ENCODE results near the gene GNAL. TPM values are rescaled to one million over a fixed set of nuclear protein-coding genes. Genes with fewer than 3 reads are reported as not detected.
A peak's percentile ranks its signal among the peaks of the same experiment; 100 is the strongest.
"Not testable (repeated sequence)": the region's sequence is repeated elsewhere in the genome, so short reads cannot be mapped to it uniquely, and the experiment has no call there.

The GNAL gene
- total RNA-seq, result under 1 TPM in 1 of 2 experiments, not detected in 1; 0.60 TPM

- peak; percentile 80 for ATAC-seq (ENCODE audit: low read depth)
- H3K4me3 Mint-ChIP-seq, result peak within 1 kb of the TSS; percentile 48
- no peak within 1 kb of the TSS for H3K27ac Mint-ChIP-seq
- peaks cover 42% of the 10 kb centered on the region for H3K27me3 Mint-ChIP-seq
- no peaks in the 10 kb centered on the region for H3K9me3 Mint-ChIP-seq
- POLR2A ChIA-PET, result no interaction called here
- H3K36me3 Mint-ChIP-seq, result no peaks in the 10 kb centered on the region
- H3K4me1 Mint-ChIP-seq, result peaks cover 5% of the 10 kb centered on the region
- peak; percentile 67 for DNase-seq
These were observed at the start of gene GNAL for GRCh38 chr18:11688972-11689668. TSS of gene GNAL (plus strand) at chr18:11689264. CDS start at chr18:11689564, 300 bp downstream.

GRCh38 chr18:11647310-11647709, 41.8 kb upstream of the GNAL start:
- H3K36me3 Mint-ChIP-seq; H3K9me3 Mint-ChIP-seq; H3K27ac Mint-ChIP-seq; H3K4me3 Mint-ChIP-seq; H3K27me3 Mint-ChIP-seq; ATAC-seq (ENCODE audit: low read depth); POLR2A ChIA-PET; H3K4me1 Mint-ChIP-seq; DNase-seq: not testable (repeated sequence)

DNA sequence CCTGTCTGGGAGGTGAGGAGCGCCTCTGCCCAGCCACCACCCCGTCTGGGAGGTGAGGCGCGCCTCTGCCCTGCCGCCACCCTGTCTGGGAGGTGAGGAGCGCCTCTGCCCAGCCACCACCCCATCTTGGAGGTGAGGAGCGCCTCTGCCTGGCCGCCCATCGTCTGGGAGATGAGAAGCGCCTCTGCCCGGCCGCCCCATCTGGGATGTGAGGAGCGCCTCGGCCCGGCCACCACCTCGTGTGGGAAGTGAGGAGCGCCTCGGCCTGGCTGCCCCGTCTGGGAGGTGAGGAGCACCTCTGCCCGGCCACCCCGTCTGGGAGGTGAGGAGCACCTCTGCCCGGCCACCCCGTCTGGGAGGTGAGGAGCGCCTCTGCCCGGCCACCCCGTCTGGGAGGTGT, 41.3 kb upstream of the GNAL start:
- H3K9me3 Mint-ChIP-seq; H3K36me3 Mint-ChIP-seq; DNase-seq; H3K27me3 Mint-ChIP-seq; POLR2A ChIA-PET; H3K27ac Mint-ChIP-seq; H3K4me1 Mint-ChIP-seq; ATAC-seq (ENCODE audit: low read depth); H3K4me3 Mint-ChIP-seq: not testable (repeated sequence)

DNA sequence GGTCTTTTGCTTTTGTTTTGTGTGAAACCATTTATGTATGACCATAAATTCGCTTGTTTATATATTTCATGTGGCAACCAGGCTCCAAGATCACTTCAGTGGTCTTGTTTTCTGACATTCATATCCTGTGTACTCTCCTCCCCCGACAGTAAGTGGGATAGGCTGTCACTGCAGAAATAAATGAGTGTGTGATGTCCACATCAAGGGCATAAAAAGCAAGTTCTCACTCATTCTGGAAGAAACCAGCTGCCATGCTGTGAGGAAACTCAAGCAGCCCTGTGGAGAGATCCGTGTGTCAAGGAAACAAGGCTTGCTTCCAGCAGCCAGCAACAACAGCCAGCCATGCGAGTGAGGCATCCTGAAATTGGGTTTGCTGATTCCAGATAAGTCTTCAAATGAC, 39.2 kb upstream of the GNAL start:
- DNase-seq, result no peak
- no peaks in the 10 kb centered on the region for H3K4me1 Mint-ChIP-seq
- H3K27me3 Mint-ChIP-seq, result peaks cover 9% of the 10 kb centered on the region
- no peaks in the 10 kb centered on the region for H3K36me3 Mint-ChIP-seq
- no peak overlapping the region for H3K4me3 Mint-ChIP-seq
- ATAC-seq (ENCODE audit: low read depth), result no peak
- H3K27ac Mint-ChIP-seq, result no peak overlapping the region
- peaks cover 3% of the 10 kb centered on the region for H3K9me3 Mint-ChIP-seq
- POLR2A ChIA-PET, result no interaction called here

- Mint-ChIP-seq H3K27ac (no peak overlapping the region), H3K4me1 (peaks cover 4% of the 10 kb centered on the region), H3K36me3 (no peaks in the 10 kb centered on the region), H3K9me3 (peaks cover 3% of the 10 kb centered on the region), H3K27me3 (peaks cover 9% of the 10 kb centered on the region), H3K4me3 (no peak overlapping the region)
- POLR2A ChIA-PET, result no interaction called here
- DNase-seq (no peak), ATAC-seq (ENCODE audit: low read depth) (no peak)
These were observed 37.2 kb upstream of the GNAL start for GRCh38 chr18:11651899-11652298.

GRCh38 chr18:11653521-11653920, 35.5 kb upstream of the GNAL start:
- peaks cover 9% of the 10 kb centered on the region for H3K27me3 Mint-ChIP-seq
- H3K9me3 Mint-ChIP-seq, result peaks cover under 1% of the 10 kb centered on the region

GRCh38 chr18:11654736-11655605, 34.1 kb upstream of the GNAL start:
- H3K36me3 Mint-ChIP-seq, result no peaks in the 10 kb centered on the region
- POLR2A ChIA-PET, result no interaction called here
- ATAC-seq (ENCODE audit: low read depth), result peak; percentile 58
- H3K27me3 Mint-ChIP-seq, result peaks cover 9% of the 10 kb centered on the region
- DNase-seq, result peak; percentile 62
- H3K4me1 Mint-ChIP-seq, result peaks cover 4% of the 10 kb centered on the region
- H3K27ac Mint-ChIP-seq, result no peak overlapping the region
- H3K9me3 Mint-ChIP-seq, result no peaks in the 10 kb centered on the region
- H3K4me3 Mint-ChIP-seq, result no peak overlapping the region

More at GRCh38 chr18:11653521-11653920, 35.5 kb upstream of the GNAL start:
- DNase-seq (no peak), ATAC-seq (ENCODE audit: low read depth) (no peak)
- H3K27ac Mint-ChIP-seq, result no peak overlapping the region
- POLR2A ChIA-PET, result no interaction called here
- no peaks in the 10 kb centered on the region for H3K36me3 Mint-ChIP-seq
- peaks cover 4% of the 10 kb centered on the region for H3K4me1 Mint-ChIP-seq
- no peak overlapping the region for H3K4me3 Mint-ChIP-seq

- H3K27me3 Mint-ChIP-seq, result peaks cover 9% of the 10 kb centered on the region
- H3K4me3 Mint-ChIP-seq, result no peak overlapping the region
- H3K36me3 Mint-ChIP-seq, result no peaks in the 10 kb centered on the region
- no peak overlapping the region for H3K27ac Mint-ChIP-seq
- POLR2A ChIA-PET, result no interaction called here
- ATAC-seq (ENCODE audit: low read depth) (no peak), DNase-seq (no peak)
- H3K9me3 Mint-ChIP-seq, result no peaks in the 10 kb centered on the region
- H3K4me1 Mint-ChIP-seq, result peaks cover 4% of the 10 kb centered on the region
These were observed 33.5 kb upstream of the GNAL start for GRCh38 chr18:11655606-11655932.

DNA sequence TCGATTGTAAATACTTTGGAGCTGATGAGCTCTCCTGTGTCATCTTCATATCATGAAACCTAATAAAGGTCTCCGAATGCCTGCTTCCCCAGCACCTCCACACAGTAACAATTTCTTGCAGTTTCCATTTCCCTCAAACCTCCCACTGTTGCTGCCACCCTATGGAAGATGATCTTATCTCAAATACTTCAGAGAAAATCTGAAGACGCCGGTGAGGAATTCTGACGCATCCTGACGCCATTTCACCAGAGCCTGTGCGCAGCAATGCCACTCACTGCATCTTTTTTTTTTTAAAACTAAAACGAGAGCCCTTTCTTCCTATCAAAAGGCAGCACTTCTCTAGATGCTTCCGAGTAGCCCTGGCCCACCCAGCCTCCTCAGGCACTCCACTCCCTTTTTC, 31.9 kb upstream of the GNAL start:
- POLR2A ChIA-PET, result no interaction called here
- H3K27me3 Mint-ChIP-seq, result peaks cover 9% of the 10 kb centered on the region
- no peak overlapping the region for H3K27ac Mint-ChIP-seq
- no peak for DNase-seq
- no peaks in the 10 kb centered on the region for H3K36me3 Mint-ChIP-seq
- no peak overlapping the region for H3K4me3 Mint-ChIP-seq
- no peak for ATAC-seq (ENCODE audit: low read depth)
- no peaks in the 10 kb centered on the region for H3K9me3 Mint-ChIP-seq
- H3K4me1 Mint-ChIP-seq, result peaks cover 4% of the 10 kb centered on the region

GRCh38 chr18:11657554-11657953, 31.5 kb upstream of the GNAL start:
- H3K36me3 Mint-ChIP-seq, result no peaks in the 10 kb centered on the region
- ATAC-seq (ENCODE audit: low read depth) (no peak), DNase-seq (no peak)
- H3K27ac Mint-ChIP-seq, result no peak overlapping the region
- no peaks in the 10 kb centered on the region for H3K9me3 Mint-ChIP-seq
- no peak overlapping the region for H3K4me3 Mint-ChIP-seq
- POLR2A ChIA-PET, result no interaction called here
- H3K4me1 Mint-ChIP-seq, result peaks cover 4% of the 10 kb centered on the region
- H3K27me3 Mint-ChIP-seq, result peaks cover 9% of the 10 kb centered on the region

DNA sequence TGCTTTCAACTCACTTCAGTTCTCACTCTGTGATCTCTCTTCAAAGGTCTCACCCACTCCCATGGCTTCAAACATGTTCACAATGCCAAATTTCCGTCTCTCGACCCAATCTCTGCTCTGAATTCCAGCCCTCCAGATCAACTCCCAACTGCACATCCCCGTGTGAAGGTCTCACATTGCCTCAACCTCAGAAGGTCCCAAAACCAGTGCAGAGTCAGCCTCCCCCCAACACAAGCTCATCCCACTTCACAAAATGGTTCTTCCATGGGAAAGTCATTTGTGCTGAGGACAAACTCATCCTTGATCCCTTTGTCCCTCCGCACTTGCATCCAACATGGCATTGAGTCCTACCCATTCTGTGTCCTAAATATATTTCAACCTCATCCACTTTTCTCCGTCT, 31.0 kb upstream of the GNAL start:
- ATAC-seq (ENCODE audit: low read depth), result no peak
- peaks cover 4% of the 10 kb centered on the region for H3K4me1 Mint-ChIP-seq
- POLR2A ChIA-PET, result no interaction called here
- DNase-seq, result no peak
- no peaks in the 10 kb centered on the region for H3K9me3 Mint-ChIP-seq
- no peak overlapping the region for H3K27ac Mint-ChIP-seq
- no peak overlapping the region for H3K4me3 Mint-ChIP-seq
- H3K36me3 Mint-ChIP-seq, result no peaks in the 10 kb centered on the region
- peaks cover 6% of the 10 kb centered on the region for H3K27me3 Mint-ChIP-seq

GRCh38 chr18:11658989-11659388, 30.1 kb upstream of the GNAL start:
- Mint-ChIP-seq H3K9me3 (no peaks in the 10 kb centered on the region), H3K4me1 (peaks cover 4% of the 10 kb centered on the region), H3K27ac (no peak overlapping the region), H3K4me3 (no peak overlapping the region), H3K27me3 (peaks cover 5% of the 10 kb centered on the region), H3K36me3 (no peaks in the 10 kb centered on the region)
- DNase-seq (no peak), ATAC-seq (ENCODE audit: low read depth) (no peak)
- POLR2A ChIA-PET, result no interaction called here

DNA sequence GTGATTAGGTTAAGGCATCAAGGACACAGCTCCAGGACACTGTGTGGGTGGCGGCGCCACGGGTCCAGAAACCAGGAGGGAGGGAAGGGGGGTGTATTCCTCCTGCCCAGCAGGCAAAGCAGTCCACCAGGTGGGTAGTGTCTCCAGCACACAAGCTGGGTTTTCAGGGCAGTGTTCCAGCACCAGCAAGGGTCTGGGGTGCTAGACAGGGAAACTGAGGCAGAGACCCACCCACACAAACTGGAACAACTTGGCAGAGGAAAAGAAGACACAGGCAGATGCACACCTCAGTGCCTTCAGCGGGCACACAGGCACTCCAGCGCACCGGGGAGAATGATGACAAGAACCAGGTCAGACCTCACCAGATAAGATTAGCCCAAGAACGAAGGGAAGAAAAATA, 28.4 kb upstream of the GNAL start:
- Mint-ChIP-seq H3K4me1 (no peaks in the 10 kb centered on the region), H3K9me3 (no peaks in the 10 kb centered on the region), H3K27ac (no peak overlapping the region), H3K36me3 (no peaks in the 10 kb centered on the region), H3K27me3 (no peaks in the 10 kb centered on the region), H3K4me3 (no peak overlapping the region)
- POLR2A ChIA-PET, result no interaction called here
- DNase-seq (no peak), ATAC-seq (ENCODE audit: low read depth) (no peak)

GRCh38 chr18:11661430-11661829, 27.6 kb upstream of the GNAL start:
- ATAC-seq (ENCODE audit: low read depth), result no peak
- no peak for DNase-seq
- Mint-ChIP-seq H3K4me3 (no peak overlapping the region), H3K9me3 (no peaks in the 10 kb centered on the region), H3K4me1 (no peaks in the 10 kb centered on the region), H3K27ac (no peak overlapping the region), H3K36me3 (no peaks in the 10 kb centered on the region), H3K27me3 (no peaks in the 10 kb centered on the region)
- POLR2A ChIA-PET, result no interaction called here
